WI38 (cell line): ENCODE data around the gene OSBP2.

ENCODE experiments used
- H3K4me3 ChIP-seq: 2 replicates; pipeline ENCODE4 v1.5.1; 2011; ENCODE audit warnings: low read depth, mild to moderate bottlenecking, control low read depth, low read length
- CTCF ChIP-seq: IDR thresholded peaks from 2 replicates; pipeline ENCODE4 v1.5.1; 2012; ENCODE audit warnings: low read depth, mild to moderate bottlenecking, control low read depth, low read length

The OSBP2 gene

DNA sequence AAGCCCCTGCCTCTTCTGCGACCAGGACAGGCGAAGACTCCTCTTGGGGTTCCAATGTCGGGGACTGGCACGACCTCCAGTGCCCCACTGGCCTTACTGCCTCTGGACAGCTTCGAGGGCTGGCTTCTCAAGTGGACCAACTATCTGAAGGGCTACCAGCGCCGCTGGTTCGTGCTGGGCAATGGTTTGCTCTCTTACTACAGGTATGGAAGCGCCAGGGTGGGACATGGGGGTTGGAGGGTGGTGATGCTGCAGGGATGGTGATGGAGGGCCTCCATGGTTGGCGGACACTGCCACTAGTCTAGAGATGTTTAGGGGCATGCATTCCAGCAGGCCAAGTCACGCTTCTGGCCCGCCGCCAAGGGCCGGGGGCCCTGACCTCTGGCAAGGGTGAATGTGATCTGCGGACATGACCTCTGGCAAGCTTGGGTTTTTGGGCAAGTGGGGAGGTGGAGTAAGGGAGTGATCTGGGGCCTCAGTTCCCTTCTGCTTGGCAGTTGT is 727 bp downstream of the OSBP2 start:
- TF ChIP-seq CTCF = no peak
- no peak overlapping the region for H3K4me3 ChIP-seq

DNA sequence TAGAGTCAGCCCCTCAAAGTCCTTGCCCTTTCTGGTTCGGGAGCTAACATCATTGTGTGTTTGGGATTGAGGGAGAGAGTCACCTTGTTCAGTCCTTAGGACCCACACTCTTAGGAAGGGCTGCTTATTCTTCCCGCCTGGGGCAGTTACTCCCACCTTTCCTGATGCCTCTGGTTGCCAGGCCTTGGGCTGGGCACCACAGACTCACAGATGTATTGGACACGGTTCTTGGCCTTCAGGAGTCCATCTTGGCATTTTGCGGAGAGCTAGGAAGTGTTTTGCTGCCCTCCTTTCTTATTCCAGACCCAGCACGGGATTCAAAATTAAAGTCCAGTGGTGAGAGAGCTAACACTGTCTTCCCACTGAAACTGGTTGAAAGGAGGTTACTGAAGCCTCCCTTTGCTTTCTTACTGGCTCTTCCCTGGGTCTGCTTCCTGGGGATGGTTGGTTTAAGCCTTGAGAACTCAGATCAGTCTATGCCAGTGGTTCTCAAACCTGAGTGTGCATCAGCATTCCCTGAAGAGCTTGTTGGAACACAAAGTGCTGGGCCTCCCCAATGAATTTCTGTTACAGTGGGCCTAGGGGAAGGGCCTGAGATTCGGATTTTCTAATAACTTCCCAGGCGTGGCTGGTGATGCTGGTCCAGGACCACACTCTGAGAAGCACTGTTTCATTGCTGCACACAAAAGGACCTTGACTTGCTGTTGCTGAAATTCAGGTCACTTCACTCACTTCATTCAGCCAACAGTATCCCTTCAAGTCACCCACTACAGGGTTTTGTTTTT is 1.4 kb downstream of the OSBP2 start:
- H3K4me3 ChIP-seq = no peak overlapping the region
- no peak for TF ChIP-seq CTCF

DNA sequence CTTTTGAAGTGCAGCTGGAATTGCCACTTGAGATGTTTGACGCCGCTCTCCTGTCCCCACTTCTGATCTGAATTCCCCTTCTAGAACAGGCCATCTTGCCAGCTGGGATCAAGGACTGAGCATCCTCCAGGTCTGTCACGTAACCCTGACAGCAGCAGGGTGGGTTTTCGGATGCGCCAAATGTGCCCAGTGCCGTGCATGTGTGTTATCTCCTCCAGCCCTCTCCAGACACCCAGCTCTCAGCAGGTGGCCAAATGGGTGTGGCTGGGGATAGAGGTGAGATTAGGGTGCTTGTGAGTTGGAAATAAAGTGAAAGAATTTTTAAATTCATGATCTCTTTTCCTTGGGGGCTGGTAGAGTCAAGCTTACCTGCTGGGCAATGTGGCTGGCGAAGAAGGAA is 3.3 kb downstream of the OSBP2 start:
- H3K4me3 ChIP-seq = no peak overlapping the region
- TF ChIP-seq CTCF = no peak

DNA sequence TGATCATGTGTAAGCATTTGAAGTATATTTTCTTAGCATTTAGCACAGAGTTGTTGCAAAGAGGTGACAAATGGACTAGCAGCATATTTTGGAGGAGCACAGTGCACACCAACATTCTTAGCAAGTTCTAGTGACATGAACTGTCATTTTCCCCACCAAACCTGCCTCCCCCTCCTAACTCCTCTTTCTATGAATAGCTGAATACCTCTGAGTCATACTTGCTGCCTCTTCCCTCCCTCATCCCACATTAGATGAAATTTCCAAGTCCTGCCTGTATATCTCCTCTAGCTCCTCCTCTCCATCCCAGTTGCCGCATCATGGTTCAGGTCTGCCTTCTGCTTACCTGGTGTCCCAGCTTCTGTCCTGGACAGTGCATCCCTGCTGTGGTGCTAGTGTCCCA is 7.2 kb downstream of the OSBP2 start:
- TF ChIP-seq CTCF = no peak
- no peak overlapping the region for H3K4me3 ChIP-seq

DNA sequence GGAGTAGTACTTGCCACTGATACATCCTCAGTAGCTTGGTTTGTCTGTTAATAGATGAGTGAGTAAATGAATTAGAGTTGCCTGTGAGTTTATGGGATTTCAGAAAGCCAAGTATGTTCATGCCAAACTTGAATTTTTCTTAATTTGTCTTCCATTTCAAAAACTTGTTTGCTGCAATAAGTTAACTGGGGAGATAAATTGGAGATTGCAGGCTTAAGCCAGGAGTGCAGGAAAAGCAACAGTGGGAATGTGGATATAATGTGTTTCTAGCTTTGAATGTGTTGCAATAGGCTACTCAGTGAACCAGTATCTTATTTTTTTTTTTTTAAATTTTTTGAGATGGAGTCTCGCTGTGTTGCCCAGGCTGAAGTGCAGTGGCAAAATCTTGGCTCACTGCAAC is 8.2 kb downstream of the OSBP2 start:
- H3K4me3 ChIP-seq = no peak overlapping the region
- no peak for TF ChIP-seq CTCF

- H3K4me3 ChIP-seq = no peak overlapping the region
- no peak for TF ChIP-seq CTCF
Observed at GRCh38 chr22:30704978-30705377, 10.3 kb downstream of the OSBP2 start.
